K562 (cell line): Measurements from ENCODE around the gene FAM3C. TPM values are rescaled to one million over a fixed set of nuclear protein-coding genes. Genes with fewer than 3 reads are reported as not detected.
A peak's percentile ranks its signal among the peaks of the same experiment; 100 is the strongest.

Experiments used
- ARID3A ChIP-seq: IDR thresholded peaks from 2 replicates; pipeline ENCODE4 v1.6.1; 2012; ENCODE audit warnings: low read depth, low read length, improper control_type of control experiment, borderline replicate concordance
- BRCA1 ChIP-seq, 2 experiments: fragments of 450-650 bp in 1 of 2; sonication (generic) in 1 of 2; formaldehyde crosslinking in 1 of 2; IDR thresholded peaks; 2 replicates each; pipeline versions ENCODE4 v1.5.0 to v1.6.1; 2017 to 2020; ENCODE audit warnings: mild to moderate bottlenecking in 1 of 2, missing genetic modification reagents in 1 of 2
- BRF2 ChIP-seq: IDR thresholded peaks from 3 replicates; pipeline ENCODE4 v1.6.1; 2011; ENCODE audit warnings: borderline replicate concordance, mild to moderate bottlenecking; ENCODE audit not compliant: insufficient read length, insufficient read depth
- CREM ChIP-seq: IDR thresholded peaks from 2 replicates; pipeline ENCODE4 v1.6.1; 2014; ENCODE audit warnings: antibody characterized with exemption, low read depth
- PBX2 ChIP-seq, 2 experiments: IDR thresholded peaks in 1 of 2; conservative IDR thresholded peaks in 1 of 2; 2 replicates each; pipeline ENCODE4 v1.6.1; 2016; ENCODE audit warnings: low read depth in 2 of 2, mild to moderate bottlenecking in 1 of 2, missing compliant biosample characterization in 1 of 2, missing genetic modification characterization in 1 of 2, moderate library complexity in 1 of 2
- POLR2H ChIP-seq: IDR thresholded peaks from 2 replicates; pipeline ENCODE4 v1.6.1; 2016; ENCODE audit warnings: missing genetic modification characterization, low read depth, mild to moderate bottlenecking, control low read depth, missing compliant biosample characterization, moderate library complexity
- PURB ChIP-seq: sonication (generic); formaldehyde crosslinking; IDR thresholded peaks from 2 replicates; pipeline ENCODE4 v1.9.0; 2021; ENCODE audit warnings: low read depth, mild to moderate bottlenecking, missing genetic modification reagents
- REST ChIP-seq, 2 experiments: fragments of 450-650 bp; formaldehyde crosslinking in 1 of 2; IDR thresholded peaks; 2 replicates each; pipeline versions ENCODE4 v1.4.0 to v1.6.1; 2014 to 2020; ENCODE audit warnings: mild to moderate bottlenecking in 2 of 2, borderline replicate concordance in 1 of 2, low read depth in 1 of 2
- RFX1 ChIP-seq: fragments of 450-650 bp; IDR thresholded peaks from 2 replicates; pipeline ENCODE4 v1.6.1; 2016; ENCODE audit warnings: mild to moderate bottlenecking, moderate library complexity
- SMC3 ChIP-seq: conservative IDR thresholded peaks from 2 replicates; pipeline ENCODE4 v1.6.1; 2011; ENCODE audit warnings: low read depth, low read length, improper control_type of control experiment; ENCODE audit not compliant: insufficient read depth
- TEAD1 ChIP-seq, 2 experiments: fragments of 450-650 bp in 1 of 2; sonication (generic) in 1 of 2; formaldehyde crosslinking; IDR thresholded peaks; 2 replicates each; pipeline versions ENCODE4 v1.4.0 to v1.8.0; 2020 to 2022; ENCODE audit warnings: mild to moderate bottlenecking in 2 of 2, missing genetic modification reagents in 1 of 2
- ZNF316 ChIP-seq: fragments of 450-650 bp; IDR thresholded peaks from 2 replicates; pipeline ENCODE4 v1.6.1; 2016
- ZNF77 ChIP-seq: fragments of 250-450 bp; sonication (Bioruptor Pico); IDR thresholded peaks from 2 replicates; pipeline ENCODE4 v1.5.0; 2020
- polyA plus RNA-seq, 8 experiments: library from polyadenylated mRNA; depleted of rRNA in 4 of 8; stranded (reverse) in 5 of 8; unstranded in 3 of 8; fragments of >200 nt; fragmentation: Nextera tagmentation in 2 of 8; fragmentation: Illumina TruSeq in 1 of 8; extraction: Ambion mirVana in 2 of 8; extraction: Trizol in 1 of 8; gene quantifications; 2 replicates each; pipeline versions ENCODE4 v1.2.1 to v1.2.3, GENCODE V29; 2011 to 2014; ENCODE audit warnings: inconsistent platforms in 1 of 8, missing spikeins in 1 of 8
- total RNA-seq, 7 experiments: library from RNA; depleted of rRNA in 6 of 7; stranded (reverse); fragments of >200 nt in 6 of 7; fragmentation: Illumina TruSeq in 2 of 7; extraction: Trizol in 2 of 7; gene quantifications; 2 replicates each; pipeline versions ENCODE4 v1.2.1 to v1.2.3, GENCODE V29; 2011 to 2021; ENCODE audit warnings: low replicate concordance in 1 of 7

Gene FAM3C
- total and polyA plus RNA-seq, 9 of the 15 experiments (the other 6 are each of a cell fraction or from before 2014, with no cell fraction given) = 10.6 to 42.6 (median 30.0) TPM

- TF ChIP-seq REST (IDR thresholded peaks at IDR 0.05; ENCODE audit: borderline replicate concordance) = peak; percentile 63; the same call in 1 of the 2 replicates
- no peak for TF ChIP-seq REST (CRISPR knock-in tag; IDR thresholded peaks at IDR 0.05; ENCODE audit: low read depth)
- TF ChIP-seq ZNF77 = no peak
- no peak for TF ChIP-seq RFX1
- TF ChIP-seq BRF2 = no peak
- TF ChIP-seq PURB (CRISPR knock-in tag) = no peak
- TF ChIP-seq PBX2 (CRISPR knock-in tag; IDR thresholded peaks at IDR 0.05; ENCODE audit: low read depth) = no peak
- peak; percentile 67; the same call in 1 of the 2 replicates for TF ChIP-seq PBX2 (tag; conservative IDR thresholded peaks at IDR 0.05; ENCODE audit: low read depth)
- TF ChIP-seq SMC3 = 0 out of 2 replicates have a peak, but pooled peaks have one; percentile 38
- no peak for TF ChIP-seq BRCA1 (IDR thresholded peaks at IDR 0.05)
- TF ChIP-seq BRCA1 (CRISPR knock-in tag; IDR thresholded peaks at IDR 0.05) = no peak
- TF ChIP-seq CREM = no peak
- no peak for TF ChIP-seq ARID3A
- 0 out of 4 replicates have a peak, but pooled peaks of 1 of the 2 experiments have one; percentile 46 for TF ChIP-seq TEAD1 (CRISPR knock-in tag; IDR thresholded peaks at IDR 0.05)
- TF ChIP-seq ZNF316 = no peak
- TF ChIP-seq POLR2H (tag) = no peak
Measured at GRCh38 chr7:121337398-121337797, 58.7 kb downstream of the FAM3C start (continued).
